ENCODE measurements around the gene RARB.

The RARB gene
- total RNA-seq, result 0 reads per million in 3 experiments

DNA sequence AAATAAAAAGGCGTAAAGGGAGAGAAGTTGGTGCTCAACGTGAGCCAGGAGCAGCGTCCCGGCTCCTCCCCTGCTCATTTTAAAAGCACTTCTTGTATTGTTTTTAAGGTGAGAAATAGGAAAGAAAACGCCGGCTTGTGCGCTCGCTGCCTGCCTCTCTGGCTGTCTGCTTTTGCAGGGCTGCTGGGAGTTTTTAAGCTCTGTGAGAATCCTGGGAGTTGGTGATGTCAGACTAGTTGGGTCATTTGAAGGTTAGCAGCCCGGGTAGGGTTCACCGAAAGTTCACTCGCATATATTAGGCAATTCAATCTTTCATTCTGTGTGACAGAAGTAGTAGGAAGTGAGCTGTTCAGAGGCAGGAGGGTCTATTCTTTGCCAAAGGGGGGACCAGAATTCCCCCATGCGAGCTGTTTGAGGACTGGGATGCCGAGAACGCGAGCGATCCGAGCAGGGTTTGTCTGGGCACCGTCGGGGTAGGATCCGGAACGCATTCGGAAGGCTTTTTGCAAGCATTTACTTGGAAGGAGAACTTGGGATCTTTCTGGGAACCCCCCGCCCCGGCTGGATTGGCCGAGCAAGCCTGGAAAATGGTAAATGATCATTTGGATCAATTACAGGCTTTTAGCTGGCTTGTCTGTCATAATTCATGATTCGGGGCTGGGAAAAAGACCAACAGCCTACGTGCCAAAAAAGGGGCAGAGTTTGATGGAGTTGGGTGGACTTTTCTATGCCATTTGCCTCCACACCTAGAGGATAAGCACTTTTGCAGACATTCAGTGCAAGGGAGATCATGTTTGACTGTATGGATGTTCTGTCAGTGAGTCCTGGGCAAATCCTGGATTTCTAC, at the start of gene RARB:
Gene RARB (plus strand): TSS at position 322 of the 847 bp plus-strand sequence. CDS start 469 bp downstream, at position 791.
- DNase-seq, result no peak

DNA sequence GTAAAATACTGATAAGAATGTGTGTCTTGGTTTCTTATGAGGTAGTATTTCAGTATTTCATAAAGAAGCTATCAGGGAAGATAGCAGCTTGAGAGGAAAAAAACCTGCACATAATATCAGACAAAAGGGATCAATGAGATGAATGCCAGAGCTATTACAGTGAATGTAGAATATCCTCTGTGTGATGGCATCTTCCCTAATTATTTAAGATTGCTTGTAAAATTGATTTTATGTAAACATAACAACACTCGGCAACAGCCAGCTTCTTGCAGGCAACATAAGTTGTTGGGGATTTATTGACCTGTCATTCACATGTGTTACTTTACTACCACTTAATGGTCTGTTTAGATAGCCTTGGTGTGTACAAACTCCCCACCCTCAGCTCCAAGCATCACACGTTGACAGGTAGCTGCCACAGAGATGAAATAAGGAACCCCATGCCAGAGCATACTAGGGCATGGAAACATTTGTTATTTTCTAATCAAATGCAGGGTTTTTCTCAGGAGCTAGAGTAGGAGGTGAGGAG, 49.2 kb upstream of the RARB start:
- no peak for DNase-seq

DNA sequence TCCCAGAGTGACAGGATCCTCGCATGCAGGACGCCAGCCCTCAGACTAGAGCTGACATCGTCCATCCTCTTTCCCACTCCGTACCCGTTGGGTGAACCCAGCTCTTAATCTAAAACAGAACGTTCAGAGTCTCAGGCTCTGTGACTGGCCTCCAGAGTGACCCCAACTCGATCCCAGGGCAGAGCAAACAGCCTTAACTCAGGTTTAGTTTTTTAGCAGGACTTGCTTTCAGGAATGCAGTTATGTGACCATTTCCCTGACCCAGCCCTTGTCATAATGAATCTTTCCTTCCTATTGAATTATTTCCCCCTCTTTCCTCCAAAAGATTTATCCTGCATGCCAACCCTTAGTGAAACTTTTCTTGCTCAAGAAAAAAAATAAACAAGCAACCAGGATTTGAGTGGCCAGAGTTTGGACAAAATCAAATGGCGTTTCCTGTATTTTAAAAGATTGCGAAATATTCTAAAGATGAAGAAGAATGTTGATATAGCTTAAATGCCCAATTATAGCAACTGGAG, 47.8 kb upstream of the RARB start:
- DNase-seq, result no peak

DNA sequence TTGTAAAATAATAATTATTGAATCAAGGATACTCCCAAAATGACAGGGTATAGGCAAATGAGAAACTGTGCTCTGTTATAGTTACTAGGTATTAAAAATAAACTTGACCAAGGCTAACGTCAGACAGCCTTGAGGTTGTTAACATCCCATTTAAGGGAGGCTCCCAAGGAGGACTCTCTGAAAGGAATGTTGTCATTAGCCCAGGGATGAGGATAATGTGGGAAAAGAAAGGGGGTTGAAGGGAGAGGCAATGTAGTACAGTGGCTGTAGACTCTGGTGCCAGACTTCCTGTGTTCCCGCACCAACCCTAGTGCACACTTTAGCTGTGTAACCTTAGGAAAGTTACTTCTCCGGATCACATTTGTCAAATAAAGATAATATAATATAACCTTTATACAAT, 47.0 kb upstream of the RARB start:
- no peak for DNase-seq

DNA sequence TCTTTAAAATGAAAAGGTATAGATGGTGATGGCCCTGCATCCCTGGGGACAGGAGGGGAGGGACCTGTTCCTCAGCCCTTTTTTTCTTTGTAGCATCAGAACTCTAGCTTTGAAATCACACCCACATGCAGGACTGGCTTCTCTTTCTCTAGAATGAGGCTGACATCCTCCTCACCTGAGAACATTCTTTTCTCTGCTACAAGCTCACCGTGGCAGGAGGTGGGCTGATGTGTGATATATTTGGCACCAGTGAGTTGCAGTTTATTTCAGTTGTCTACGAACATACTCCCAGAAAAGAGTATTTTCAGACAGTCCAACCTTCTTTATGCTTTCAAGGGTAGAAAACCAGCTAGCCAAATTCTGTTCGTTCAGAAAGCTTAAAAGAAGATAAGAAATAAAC, 43.6 kb upstream of the RARB start:
- DNase-seq, result no peak

DNA sequence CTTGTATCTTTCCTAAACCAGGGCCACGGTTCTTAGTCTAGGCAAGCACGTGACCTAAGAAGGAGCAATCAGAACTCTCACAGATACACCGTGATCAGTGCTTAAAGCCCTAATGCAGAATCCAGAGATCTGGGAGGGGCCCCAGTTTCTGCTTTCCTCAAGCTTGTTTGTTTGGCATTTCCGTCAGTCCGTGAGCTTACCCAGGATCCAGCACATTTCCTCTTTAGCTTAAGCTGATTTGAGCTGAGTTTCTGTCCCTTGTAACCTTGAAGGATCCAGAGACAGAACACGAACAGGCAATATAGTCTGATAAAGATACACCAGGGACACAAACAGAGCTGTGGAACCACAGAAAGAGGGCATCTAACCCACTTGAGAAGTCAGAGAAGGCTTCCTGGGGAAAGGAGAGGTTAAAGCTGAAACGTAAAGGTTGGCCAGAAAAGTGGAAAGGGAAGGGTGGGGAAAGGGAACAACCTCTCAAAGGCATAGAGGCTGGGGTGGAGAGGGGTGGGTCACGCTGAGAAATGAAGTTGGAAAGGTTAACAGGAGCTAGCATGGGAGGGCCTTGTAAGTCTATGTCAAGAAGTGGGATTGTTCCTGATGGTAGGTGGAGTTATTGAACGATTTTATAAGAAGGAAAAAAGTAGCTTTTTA, 42.1 kb upstream of the RARB start:
- DNase-seq, result no peak

DNA sequence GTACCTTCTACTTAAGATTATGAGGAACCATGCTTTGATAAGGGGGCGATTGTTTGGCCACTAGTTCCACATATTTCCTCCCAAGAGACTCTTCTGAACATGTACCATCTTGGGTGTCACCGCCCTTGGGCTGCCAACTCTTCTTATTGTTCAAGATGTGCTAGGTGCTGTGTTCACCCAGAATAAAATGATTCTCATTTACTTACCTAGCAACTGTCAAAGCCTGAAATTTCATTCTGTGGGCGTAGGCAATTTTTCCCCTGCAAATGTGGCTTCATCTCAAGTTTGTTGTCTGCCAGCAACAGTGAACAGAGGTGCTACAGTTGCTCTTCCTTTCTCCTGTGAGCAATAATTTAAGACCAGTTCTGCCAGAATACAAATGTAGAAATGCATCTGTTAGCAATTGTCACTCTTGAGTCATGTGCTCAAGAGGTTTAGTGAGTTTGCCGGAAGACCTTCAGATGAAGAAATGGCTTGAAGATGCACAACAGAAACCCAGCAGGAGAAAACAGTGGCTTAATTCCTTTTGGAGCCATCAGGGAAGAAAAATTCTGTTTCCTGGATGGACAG, 41.3 kb upstream of the RARB start:
- no peak for DNase-seq

DNA sequence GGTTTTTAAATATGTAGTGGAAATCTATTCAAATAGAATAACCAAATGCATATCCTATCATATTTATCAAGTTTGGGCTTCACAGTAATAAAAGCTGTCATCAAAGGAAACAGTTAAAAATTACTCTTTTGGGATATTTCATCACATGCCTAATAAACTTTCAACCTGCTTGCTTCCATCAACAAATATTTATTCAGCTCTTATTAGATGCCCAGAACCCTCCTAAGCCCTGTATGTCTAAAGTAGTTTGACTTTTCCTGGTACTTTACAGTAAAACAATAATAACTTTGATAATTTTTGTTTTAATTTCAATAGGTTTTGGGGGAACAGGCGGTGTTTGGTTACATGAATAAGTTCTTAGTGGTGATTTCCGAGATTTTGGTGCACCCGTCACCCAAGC, 37.5 kb upstream of the RARB start:
- no peak for DNase-seq

DNA sequence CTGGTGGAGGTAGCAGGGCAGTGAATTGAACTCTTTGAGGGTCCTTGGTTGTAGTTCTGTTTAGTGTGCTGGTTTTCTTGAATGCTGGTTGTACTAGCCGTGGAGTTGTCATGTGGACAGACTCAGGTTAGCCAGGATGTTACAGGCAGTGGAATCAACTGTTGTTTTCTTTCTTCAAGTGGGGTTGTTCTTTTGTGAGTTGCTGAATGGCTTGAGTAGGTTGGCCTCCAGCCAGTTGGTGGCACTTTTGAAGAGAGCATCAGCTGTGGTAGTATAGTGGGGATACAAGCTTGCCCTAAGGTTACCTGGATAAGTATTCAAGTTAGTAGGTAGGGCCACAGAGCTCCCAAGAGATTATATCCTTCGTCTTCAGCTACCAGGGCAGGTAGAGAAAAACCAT, 31.8 kb upstream of the RARB start:
- no peak for DNase-seq

DNA sequence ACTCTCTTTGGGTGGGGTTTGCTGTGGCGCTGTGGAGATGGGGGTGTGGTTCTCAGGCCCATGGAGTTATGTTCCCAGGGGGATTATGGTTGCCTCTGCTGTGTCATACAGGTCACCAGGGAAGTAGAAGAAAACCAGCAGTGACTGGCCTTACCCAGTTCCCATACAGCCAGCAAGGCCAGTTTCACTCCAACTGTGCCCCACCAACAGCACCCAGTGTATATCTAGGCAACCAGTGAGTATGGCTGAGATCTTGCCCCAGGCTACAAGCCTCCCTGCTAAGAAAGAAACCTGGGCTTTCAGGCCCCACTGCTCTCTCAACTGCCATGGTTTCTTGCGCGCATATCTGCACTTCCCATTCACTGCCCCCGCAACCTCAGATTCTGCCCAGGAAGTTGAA, 31.4 kb upstream of the RARB start:
- DNase-seq, result no peak

DNA sequence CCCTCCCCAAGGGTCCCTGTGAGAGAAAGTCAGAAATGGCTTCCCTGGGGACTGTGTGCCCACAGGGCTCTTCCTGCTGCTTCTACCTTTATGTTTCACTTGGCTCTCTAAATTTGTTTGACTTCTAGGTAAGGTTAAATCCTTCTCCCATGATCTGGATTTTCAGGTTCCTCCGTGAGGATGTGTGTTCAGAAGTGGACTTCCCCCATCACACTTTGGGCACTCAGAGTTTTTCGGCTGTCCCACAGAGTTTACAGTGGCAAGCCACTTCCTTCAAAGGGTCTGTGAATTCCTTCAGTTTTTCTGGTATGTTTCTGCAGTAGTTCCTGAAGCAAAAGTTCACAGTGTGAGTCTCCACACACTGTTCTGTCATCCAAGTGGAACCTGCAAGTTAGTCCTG, 30.9 kb upstream of the RARB start:
- DNase-seq, result no peak

DNA sequence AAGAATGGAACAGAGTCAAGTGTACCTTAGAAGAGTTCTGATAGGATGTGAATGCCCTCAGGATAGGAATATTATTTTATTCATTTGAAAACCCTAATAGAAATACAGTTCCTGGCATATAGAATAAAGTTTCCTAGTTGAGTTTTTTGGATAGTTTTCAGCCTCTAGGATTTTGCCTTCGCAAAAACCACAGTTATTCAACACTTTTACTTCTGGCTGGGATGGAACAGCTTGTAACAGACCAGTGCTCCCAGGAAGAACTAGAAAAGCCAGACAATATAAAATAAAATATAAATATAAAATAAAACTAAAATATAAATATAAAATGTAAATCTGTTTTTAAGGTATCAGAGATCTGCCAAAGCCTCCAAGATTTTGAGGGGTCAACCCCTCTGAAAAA, 27.5 kb upstream of the RARB start:
- no peak for DNase-seq

DNA sequence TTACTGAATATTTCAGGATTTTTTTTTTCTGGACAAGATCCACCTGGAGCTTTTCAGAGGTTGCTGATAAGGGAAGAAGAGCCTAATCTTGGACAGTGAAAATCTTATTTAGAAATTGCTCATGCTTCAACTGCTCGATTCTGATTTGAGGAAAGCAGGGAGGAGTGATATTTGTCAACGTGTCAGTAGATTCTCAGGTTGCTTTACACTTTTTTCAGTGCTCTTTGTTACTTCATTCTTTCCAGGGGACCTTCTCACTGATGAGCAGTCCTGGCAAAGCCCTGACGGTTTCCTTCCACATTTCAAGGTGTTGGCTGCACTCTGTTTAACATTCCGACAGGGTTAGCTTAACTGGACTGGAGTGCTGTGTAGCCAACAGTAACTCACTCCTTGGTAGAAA, 24.1 kb upstream of the RARB start:
- DNase-seq, result no peak

DNA sequence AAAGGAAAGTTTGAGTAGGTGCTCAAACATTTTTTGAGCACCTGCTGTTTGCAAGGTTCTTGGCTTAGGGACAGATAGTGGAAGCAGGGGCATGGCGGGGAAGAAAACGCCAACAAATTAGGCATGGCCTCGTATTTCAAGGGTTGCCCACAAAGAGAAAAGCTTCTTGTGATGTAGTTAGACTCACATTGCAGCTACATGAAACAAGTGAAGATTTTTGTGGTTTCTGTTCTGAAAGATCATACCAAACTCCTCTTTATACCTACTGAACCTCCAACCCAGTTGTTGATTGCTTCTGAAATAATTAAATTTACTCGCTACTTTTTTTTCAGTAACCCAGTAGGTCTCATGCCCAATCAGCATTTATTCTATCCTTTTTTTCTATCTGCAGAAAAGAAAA, 23.5 kb upstream of the RARB start:
- no peak for DNase-seq

DNA sequence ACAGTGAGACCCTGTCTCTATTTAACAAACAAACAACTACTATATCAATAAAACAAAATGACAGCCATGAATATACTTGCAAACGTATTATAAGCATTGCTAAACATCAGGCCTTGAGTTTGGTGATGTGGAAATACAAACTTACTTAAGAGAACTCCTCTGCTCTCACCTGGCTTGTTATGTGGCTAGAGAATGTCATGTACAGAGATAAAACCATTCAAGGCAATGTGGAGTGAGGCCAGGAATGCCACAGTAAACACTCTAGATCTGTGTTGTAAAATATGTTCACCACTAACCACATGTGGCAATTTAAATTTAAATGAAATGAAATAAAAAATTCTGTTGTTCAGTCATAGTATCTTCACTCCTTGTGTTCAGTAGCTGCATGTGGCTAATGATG, 22.7 kb upstream of the RARB start:
- no peak for DNase-seq

DNA sequence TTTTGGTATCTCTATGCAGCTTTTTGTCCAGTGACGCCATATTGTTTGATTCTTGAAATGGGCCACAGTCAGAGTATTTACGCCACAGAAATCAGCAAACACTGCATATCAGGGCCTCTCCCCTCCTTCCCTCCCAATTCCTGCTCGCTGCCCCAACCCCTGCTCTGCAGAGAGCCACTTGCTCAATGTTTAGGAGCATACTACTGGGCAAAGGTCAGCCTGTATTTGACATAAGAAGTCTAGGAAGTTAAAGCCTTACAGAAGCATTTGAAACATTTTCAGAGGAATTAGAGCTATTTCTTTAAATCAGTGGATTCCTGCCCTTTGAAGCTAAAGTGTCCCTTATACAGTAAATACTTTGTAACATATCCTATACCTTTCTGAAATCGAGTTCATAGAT, 17.4 kb upstream of the RARB start:
- no peak for DNase-seq

DNA sequence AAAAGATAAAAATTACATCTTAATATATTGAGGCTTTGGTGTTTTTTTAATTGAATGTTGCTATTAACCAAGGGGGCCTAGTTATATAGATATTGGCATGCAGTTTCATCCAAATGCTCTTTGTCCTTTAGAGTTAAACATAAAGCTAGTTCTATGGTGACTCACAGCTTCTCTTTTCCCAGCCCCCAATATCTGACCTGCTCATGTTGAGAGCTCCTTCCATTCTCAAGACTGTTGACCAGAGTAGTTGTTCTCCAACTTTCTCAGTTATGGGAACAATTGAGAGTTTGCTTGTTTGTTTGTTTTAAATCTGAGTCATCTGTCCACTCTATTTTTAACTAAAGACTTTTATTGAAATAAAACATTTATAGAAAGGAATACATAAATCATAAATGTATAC, 15.8 kb upstream of the RARB start:
- no peak for DNase-seq

DNA sequence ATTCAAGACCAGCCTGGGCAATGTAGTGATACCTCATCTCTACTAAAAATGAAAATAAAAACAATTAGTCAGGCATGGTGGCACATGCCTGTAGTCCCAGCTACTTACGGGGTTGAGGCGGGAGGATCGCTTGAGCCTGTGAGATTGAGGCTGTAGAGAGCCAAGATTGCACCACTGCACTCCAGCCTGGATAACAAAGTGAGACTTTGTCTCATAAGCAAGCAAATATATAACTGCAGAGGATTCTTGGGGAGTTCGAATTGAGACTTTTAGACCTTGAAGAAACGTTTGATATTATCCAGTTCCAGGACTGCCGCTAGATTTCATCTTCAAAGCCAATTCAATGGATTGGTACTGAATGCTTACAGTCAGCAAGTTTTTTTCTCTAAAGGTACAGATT, 11.9 kb upstream of the RARB start:
- DNase-seq, result no peak

DNA sequence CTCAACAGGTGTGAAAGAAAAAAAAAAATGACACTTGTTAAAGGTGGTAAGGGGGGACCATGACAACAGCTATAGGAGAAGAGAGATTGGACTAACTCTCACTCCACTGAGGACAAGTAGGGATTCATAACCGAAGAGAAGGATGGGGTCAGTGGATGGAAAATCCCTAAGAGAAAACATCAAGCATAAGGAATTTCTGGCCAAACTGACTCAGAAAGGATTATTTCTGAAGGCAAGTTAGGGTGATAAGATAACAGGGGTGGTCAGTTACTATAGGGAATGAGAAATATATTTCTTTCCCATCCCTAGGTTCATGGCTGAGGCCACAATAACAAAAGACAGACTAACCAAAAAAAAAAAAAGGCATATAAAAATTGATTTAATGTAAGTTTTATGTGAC, 9.5 kb upstream of the RARB start:
- DNase-seq, result no peak

DNA sequence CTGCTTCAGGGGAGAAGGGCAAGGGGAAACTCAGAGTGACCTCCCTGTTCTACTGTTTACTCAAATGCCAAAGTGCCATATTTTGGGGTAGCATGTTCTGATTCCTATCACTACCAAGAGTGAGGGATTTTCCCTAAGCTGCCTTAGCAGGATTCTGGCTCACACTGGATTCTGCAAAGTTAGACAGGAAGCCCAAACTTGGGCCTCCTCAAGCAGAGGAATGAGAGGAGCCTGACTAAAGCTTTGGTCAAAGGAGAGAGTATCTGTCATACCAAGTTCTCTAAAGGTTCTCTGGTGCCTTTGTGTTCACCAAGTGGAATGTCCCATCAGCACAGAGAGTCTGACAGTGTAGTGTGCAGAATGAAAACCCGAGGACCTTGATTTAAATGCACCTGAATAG, 8.8 kb upstream of the RARB start:
- DNase-seq, result no peak

DNA sequence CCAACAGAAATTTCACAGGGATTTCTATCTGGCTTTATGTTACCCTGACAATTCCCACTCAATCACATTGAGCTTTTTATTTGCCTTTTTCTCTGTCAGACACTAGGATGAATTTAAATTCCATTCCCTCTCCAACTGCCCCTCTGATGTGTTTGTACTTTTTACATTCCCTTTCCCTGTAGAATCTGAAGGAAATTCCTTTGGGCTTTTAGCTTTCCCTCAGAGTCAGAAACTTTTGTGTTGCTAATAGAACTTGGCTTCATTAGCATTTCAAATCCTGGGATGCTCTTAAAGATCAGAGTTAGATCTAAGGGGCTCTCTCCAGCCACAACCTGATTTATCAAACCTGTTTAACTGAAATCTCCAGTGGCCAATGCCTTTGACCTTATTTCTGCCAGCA, 7.9 kb upstream of the RARB start:
- DNase-seq, result no peak

DNA sequence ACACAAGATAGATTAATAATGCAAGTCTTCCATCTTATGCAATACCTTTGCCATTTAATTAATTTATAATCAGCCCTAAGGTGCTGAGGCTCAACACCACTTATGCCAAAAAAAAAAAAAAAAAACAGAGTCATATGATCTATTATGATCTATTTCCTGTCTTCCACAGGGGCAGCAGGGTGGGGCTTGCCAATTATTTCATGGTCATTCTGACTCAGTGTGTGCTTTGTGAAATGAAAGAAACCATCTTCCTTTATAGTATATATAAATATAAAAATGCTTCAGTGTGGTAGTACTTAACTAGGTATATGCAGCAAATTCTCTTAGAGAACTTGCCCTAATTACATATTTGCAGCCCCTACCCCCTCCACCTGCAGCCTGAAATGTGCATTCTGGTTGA, 7.2 kb upstream of the RARB start:
- no peak for DNase-seq

DNA sequence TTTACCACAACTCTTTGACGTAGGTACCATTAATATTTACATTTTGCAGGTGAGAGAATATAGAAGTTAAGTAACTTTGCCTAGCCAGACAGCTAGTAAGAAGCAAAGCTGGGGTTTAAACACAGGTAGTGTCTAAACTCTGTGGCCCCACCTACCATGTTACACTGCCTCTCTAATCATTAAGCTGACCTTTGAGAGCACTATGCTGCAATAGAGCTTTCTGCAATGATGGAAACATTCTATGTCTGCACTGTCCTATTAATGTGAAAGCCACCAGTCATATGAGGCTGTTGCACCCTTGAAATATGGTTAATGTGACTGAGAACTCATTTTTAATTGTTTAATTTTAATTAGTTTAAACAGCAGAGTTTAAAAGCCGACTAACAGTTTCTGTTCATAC, 6.3 kb upstream of the RARB start:
- DNase-seq, result no peak

All from central memory CD4-positive, alpha-beta T cell (primary cell).